G401.6 (cell line): ENCODE measurements around the gene RER1.

Experiments
- FAIRE-seq: peaks from 2 replicates; lab custom pipeline; 2012; peaks lifted over from hg19 to GRCh38; lab: Jason Lieb, UNC

The RER1 gene

GRCh38 chr1:2446861-2447260, 55.2 kb downstream of the RER1 start:
- no peak for FAIRE-seq

GRCh38 chr1:2447276-2448097, 55.8 kb downstream of the RER1 start:
- FAIRE-seq = no peak

- no peak for FAIRE-seq
Observed at GRCh38 chr1:2448098-2448445, 56.4 kb downstream of the RER1 start.

GRCh38 chr1:2449636-2450454, 58.2 kb downstream of the RER1 start:
- FAIRE-seq = no peak

GRCh38 chr1:2451741-2452140, 60.1 kb downstream of the RER1 start:
- FAIRE-seq = no peak

GRCh38 chr1:2452201-2452931, 60.7 kb downstream of the RER1 start:
- FAIRE-seq = no peak

- FAIRE-seq = no peak
Observed at GRCh38 chr1:2452932-2453315, 61.3 kb downstream of the RER1 start.

GRCh38 chr1:2454227-2454626, 62.6 kb downstream of the RER1 start:
- FAIRE-seq = no peak
